Measurements from ENCODE around the gene ZNF724. TPM values are rescaled to one million over a fixed set of nuclear protein-coding genes. Genes with fewer than 3 reads are reported as not detected.
"Not testable (repeated sequence)": the region's sequence is repeated elsewhere in the genome, so short reads cannot be mapped to it uniquely, and the experiment has no call there.

The ZNF724 gene
- total and polyA plus RNA-seq, 10 of the 15 experiments (the other 5 are each of a cell fraction or from before 2014, with no cell fraction given): 0.71 to 14.7 (median 4.2) TPM

- Histone ChIP-seq H4K20me1 (ENCODE audit: control insufficient read depth, insufficient read depth) (no peaks in the 10 kb centered on the region), H3K4me1 (ENCODE audit: control insufficient read depth, insufficient read depth, low read length) (no peaks in the 10 kb centered on the region), H3K9me3 (replicated peaks; ENCODE audit: control insufficient read depth, insufficient read depth, low read length) (no peaks in the 10 kb centered on the region; the same call in 2 of the 3 replicates), H3K36me3 (ENCODE audit: control insufficient read depth in 2 of 2, insufficient read depth in 2 of 2, low read length in 1 of 2) (no peaks in the 10 kb centered on the region), H3K27ac (ENCODE audit: control insufficient read depth, insufficient read depth) (no peak overlapping the region), H3K4me2 (ENCODE audit: control insufficient read depth, insufficient read depth) (no peak overlapping the region), H2AFZ (ENCODE audit: control insufficient read depth, low read depth, low read length) (no peak overlapping the region), H3K27me3 (replicated peaks in 1 of 2; ENCODE audit: control insufficient read depth in 2 of 2, insufficient read depth in 2 of 2, low read length in 1 of 2) (no peaks in the 10 kb centered on the region), H3K9ac (ENCODE audit: control insufficient read depth, insufficient read depth, low read length) (no peak overlapping the region), H3K4me3 (no peak overlapping the region), H3K79me2 (ENCODE audit: control insufficient read depth, insufficient read depth, low read length) (no peaks in the 10 kb centered on the region)
- DNase-seq (ENCODE audit: low read depth, low spot score) (no peak), FAIRE-seq (no peak), ATAC-seq (no peak)
- intact Hi-C loops (cut with micrococcal nuclease; ENCODE audit: unreplicated experiment) (no loop called here), in situ Hi-C loops (cut with MboI) (no loop called here)
- POLR2A ChIA-PET: no interaction called here
- 69% methylated on average over 1 of the region's 1 CpG for WGBS (ENCODE audit: insufficient coverage, insufficient replicate concordance, low lambda C conversion rate, missing lambda C conversion rate)
- SMC1A ChIA-PET (ENCODE audit: uncharacterized antibody, unreplicated experiment): no interaction called here
- TF ChIP-seq CBFB (IDR thresholded peaks at IDR 0.05; ENCODE audit: low read depth) (no peak), RAD51 (IDR thresholded peaks at IDR 0.05) (no peak), NFXL1 (IDR thresholded peaks at IDR 0.05; ENCODE audit: borderline replicate concordance) (no peak)
- RAD21 ChIA-PET (ENCODE audit: unreplicated experiment): no interaction called here
- no TSS peak for BruUV-seq (replicated peaks)
- CTCF ChIA-PET: no interaction called here
These were observed 35.8 kb upstream of the ZNF724 start for GRCh38 chr19:23285948-23286347.

- FAIRE-seq; H3K79me2 ChIP-seq (ENCODE audit: control insufficient read depth, insufficient read depth, low read length); SMC1A ChIA-PET (ENCODE audit: uncharacterized antibody, unreplicated experiment); H3K27me3 ChIP-seq (replicated peaks in 1 of 2; ENCODE audit: control insufficient read depth in 2 of 2, insufficient read depth in 2 of 2, low read length in 1 of 2); POLR2A ChIA-PET; in situ Hi-C loops (cut with MboI); H3K27ac ChIP-seq (ENCODE audit: control insufficient read depth, insufficient read depth); H4K20me1 ChIP-seq (ENCODE audit: control insufficient read depth, insufficient read depth); DNase-seq (ENCODE audit: low read depth, low spot score); BruUV-seq (replicated peaks); intact Hi-C loops (cut with micrococcal nuclease; ENCODE audit: unreplicated experiment); RAD21 ChIA-PET (ENCODE audit: unreplicated experiment); ATAC-seq; H2AFZ ChIP-seq (ENCODE audit: control insufficient read depth, low read depth, low read length); CTCF ChIA-PET; H3K9me3 ChIP-seq (replicated peaks; ENCODE audit: control insufficient read depth, insufficient read depth, low read length); H3K4me2 ChIP-seq (ENCODE audit: control insufficient read depth, insufficient read depth); H3K4me3 ChIP-seq; H3K9ac ChIP-seq (ENCODE audit: control insufficient read depth, insufficient read depth, low read length); H3K36me3 ChIP-seq (ENCODE audit: control insufficient read depth in 2 of 2, insufficient read depth in 2 of 2, low read length in 1 of 2); H3K4me1 ChIP-seq (ENCODE audit: control insufficient read depth, insufficient read depth, low read length): not testable (repeated sequence)
- 44% methylated on average over 2 of the region's 2 CpGs for WGBS (ENCODE audit: insufficient coverage, insufficient replicate concordance, low lambda C conversion rate, missing lambda C conversion rate)
These were observed 35.1 kb upstream of the ZNF724 start for GRCh38 chr19:23285326-23285725.
